Measurements from ENCODE around the gene FAM24B.

Gene FAM24B

DNA sequence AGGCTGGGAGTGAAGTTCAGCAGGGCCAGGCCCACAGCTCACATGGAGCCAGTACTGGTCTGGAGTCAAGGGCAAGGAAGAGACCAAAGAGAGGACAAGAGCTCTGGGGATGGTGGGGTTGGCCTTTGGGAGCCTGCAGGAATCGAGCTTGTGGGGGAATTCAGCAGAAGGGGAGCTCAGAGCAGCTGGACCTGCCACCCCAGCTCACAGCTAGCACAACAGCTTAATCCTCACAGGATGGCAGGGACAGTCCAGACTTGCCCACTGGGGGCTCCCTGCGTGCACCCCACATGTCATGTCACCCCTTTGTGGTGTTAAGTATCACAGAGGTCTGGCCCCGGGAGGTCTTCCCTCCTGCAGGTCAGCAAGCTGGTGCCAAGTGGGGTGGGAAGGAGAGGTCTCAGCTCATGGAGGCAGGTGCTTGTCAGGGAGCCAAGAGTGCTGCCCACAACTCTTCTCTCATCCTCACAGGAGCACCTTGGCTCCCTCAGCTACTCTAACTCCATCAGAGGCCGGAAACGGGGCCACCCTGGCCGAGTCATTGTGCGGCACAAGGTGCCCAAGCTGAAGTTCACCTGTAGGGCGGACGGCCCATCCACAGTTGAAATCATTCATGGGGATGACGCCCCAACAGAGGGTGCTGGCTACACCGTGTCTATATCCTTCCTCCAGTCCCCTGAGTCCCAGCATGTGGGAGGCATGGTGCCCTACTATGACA is 56.2 kb downstream of the FAM24B start:
- no peak for DNase-seq (ENCODE audit: low read depth)

DNA sequence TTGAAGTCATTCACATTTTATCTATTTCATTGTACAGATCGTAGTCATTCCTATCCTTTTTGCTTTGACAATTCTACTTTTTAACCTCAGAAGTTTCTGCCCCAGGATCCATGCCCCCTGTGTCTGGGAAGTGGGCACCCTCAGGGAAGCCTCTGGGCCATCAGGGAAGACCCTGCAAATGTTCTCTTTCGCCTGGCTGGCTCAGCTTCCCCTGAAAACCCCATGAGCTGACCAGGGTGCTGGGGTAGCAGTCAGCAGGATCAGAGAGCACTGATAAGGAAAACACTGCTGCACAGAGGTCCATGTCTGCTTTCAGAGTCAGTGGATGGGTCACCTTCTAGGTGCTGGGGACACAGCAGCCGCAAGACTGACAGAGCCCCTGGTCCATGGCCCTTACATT is 57.6 kb downstream of the FAM24B start:
- DNase-seq (ENCODE audit: low read depth), result no peak

DNA sequence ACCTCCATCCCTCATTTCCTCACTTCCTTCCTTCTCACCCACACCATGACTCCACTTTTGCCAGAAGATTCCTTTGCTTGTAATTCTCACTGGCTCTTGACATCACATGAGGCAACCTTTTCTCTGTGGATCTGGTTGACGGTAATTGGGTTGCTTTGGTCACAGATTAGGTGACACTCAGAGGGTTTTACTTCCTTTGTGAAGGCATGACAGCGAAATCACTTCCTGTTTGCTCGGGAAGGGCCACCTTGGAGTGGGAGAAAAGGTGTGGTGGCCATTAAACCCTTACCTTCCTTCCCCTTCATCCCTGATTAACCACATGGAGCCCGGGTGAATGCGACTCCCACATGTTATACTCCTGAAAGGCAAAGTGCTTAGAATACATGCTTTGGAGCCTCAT is 63.9 kb downstream of the FAM24B start:
- DNase-seq (ENCODE audit: low read depth), result no peak

DNA sequence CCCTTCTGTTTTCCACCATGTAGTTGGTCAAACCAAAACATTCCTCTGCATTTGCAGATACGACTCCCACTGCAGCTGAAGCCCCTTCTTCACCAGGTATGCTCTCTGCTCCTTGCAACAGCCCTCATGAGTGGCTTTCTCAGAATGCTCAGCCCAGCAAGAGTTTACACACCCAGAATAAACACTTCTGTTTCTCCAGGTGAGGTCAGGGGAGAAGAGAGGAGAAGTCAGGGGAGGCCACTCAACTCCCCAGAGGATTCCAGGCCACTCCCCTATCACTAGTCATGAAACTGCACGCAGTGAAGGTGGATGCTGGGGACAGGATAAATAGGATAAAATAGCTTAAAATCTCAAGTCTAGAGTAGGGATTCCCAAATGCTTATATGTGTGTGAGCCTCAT is 64.9 kb downstream of the FAM24B start:
- DNase-seq (ENCODE audit: low read depth), result no peak

DNA sequence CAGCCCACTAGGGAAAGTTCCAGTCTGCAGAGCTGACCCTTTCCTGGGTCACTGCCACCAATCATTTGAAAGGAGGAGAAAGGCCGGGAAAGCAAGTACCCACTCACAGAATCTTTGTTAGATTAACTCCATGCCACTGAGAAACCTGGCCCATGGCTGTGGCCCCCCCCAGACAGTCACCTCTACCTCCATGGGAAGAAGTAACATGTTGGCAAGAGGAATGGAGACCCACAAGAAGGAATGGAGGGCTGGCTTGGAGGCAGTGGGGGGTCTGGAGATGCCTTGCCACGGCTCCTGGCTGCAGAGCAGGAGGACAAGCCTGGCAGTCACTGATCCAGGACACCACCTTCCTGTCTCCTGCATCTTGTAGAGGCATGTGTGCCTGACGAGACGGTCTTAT is 66.6 kb downstream of the FAM24B start:
- no peak for DNase-seq (ENCODE audit: low read depth)

DNA sequence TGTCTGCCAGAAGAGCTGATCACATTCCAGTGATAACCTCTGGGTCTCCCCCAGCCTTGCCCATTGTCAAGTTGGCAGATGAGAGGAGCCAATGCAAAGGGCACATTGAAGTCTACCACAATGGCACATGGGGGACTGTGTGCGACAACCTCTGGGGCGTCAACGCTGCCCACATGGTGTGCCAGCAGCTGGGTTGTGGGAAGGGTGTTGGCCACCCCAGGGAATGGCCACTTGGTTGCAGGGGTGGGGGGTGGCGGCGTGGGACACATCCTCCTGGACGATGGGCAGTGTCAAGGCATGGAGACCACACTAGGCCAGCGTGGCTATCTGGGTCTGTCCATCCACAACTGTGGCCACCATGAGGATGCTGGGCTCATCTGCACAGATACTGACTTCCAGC is 77.1 kb downstream of the FAM24B start:
- DNase-seq (ENCODE audit: low read depth), result no peak
